Islet of Langerhans (tissue), 1 donor: ENCODE results near the gene PTBP1.

Experiments
- FAIRE-seq: peaks from one replicate; lab custom pipeline; 2011; peaks lifted over from hg19 to GRCh38; lab: Jason Lieb, UNC

The PTBP1 gene

DNA sequence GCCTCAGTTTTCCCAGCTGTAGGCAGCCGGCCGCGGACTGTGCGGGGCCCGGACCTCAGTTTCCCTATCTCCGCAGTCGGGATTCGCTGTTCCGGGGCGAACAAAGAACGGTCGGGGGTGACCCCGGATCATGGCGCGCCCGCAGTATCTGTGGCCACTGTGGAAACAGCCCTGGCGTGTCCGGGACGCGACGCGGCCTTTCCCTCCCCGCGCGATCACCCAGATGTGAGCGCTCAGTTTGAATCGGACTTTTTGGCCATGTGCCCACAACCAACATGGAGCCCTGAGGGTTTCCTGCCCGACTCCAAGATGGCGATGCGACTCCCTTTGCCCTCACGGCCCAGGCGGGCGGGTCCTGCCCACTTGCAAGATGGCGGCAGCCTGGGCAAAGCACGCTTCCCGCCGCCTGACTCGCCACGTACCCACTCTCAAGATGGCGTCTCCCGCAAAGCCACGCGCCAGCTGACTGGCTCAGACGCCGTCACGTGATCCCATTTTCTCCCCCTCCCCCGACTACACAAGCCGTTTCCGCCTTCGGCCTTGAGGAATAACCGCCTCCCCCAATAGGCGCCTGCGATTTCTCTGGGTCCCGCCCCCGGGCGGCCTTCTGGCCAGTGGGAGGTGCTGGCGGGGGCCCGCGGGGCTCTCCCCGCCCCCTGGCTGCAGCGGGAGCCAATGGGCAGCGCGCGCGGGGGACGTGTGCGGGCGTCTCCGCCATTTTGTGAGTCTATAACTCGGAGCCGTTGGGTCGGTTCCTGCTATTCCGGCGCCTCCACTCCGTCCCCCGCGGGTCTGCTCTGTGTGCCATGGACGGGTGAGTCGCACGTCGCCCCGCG lies at the start of gene PTBP1:
TSS of gene PTBP1 (plus strand) at position 761 of the 836 bp plus-strand sequence. CDS start at position 807, 46 bp downstream.
- FAIRE-seq = peak; percentile 94

GRCh38 chr19:748274-748598 lies 49.0 kb upstream of the PTBP1 start:
- FAIRE-seq = no peak

- FAIRE-seq = no peak
These were observed 47.4 kb upstream of the PTBP1 start for GRCh38 chr19:749811-750210.

- no peak for FAIRE-seq
These were observed 46.4 kb upstream of the PTBP1 start, which contains the start of gene MISP for GRCh38 chr19:750640-751423. MISP (plus strand) TSS chr19:751112; CDS start chr19:756947, 5,835 bp downstream.

- FAIRE-seq = no peak
These were observed 45.5 kb upstream of the PTBP1 start for GRCh38 chr19:751501-752341.

- FAIRE-seq = peak; percentile 56
These were observed 44.4 kb upstream of the PTBP1 start for GRCh38 chr19:752652-753517.

GRCh38 chr19:754530-754929 lies 42.7 kb upstream of the PTBP1 start:
- no peak for FAIRE-seq

DNA sequence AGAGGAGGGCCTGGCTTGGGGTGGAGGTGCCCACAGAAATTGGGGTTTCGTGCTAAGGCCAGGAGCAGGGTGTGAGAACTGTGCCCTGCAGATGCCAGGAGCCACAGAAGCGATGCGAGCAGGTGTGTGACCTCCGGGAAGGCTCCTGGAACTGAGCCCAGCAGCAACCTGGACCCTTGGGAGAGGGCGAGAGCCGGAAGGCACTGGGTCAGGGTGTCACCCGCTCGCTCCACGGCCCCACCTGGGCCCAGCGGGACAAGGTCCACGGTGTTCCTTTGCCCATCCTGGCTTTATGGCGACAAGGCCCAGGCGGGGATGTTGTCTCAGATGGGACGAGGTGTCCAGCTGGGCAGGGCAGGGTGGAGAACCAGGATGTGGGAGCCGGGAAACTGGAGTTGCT lies 42.2 kb upstream of the PTBP1 start:
- no peak for FAIRE-seq

DNA sequence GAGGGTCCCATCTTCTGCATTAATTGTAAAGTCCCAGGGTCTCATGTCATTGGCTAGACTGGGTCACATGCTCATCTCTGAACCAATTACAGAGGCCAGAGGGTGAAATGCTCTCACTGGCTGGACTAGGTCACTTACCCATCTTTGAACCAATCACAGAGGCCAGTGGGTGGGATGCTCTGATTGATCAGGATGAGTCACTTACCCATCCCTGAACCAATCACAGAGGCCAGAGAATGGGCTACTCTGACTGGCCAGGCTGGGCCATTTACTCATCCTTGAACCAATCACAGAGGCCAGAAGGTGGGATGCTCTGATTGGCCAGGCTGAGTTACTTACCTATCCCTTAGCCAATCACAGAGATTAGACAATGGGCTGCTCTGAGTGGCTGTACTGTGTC lies 41.0 kb upstream of the PTBP1 start:
- no peak for FAIRE-seq

- FAIRE-seq = no peak
These were observed 40.2 kb upstream of the PTBP1 start for GRCh38 chr19:756821-757688.

DNA sequence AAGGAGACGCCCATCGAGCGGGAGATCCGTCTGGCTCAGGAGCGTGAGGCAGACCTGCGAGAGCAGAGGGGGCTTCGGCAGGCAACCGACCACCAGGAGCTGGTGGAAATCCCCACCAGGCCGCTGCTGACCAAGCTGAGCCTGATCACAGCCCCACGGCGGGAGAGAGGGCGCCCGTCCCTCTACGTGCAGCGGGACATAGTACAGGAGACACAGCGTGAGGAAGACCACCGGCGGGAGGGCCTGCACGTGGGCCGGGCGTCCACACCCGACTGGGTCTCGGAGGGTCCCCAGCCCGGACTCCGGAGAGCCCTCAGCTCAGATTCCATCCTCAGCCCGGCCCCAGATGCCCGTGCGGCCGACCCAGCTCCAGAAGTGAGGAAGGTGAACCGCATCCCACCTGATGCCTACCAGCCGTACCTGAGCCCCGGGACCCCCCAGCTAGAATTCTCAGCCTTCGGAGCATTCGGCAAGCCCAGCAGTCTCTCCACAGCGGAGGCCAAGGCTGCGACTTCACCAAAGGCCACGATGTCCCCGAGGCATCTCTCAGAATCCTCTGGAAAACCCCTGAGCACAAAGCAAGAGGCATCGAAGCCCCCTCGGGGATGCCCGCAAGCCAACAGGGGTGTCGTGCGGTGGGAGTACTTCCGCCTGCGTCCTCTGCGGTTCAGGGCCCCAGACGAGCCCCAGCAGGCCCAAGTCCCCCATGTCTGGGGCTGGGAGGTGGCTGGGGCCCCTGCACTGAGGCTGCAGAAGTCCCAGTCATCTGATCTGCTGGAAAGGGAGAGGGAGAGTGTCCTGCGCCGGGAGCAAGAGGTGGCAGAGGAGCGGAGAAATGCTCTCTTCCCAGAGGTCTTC lies 39.2 kb upstream of the PTBP1 start:
- FAIRE-seq = no peak

DNA sequence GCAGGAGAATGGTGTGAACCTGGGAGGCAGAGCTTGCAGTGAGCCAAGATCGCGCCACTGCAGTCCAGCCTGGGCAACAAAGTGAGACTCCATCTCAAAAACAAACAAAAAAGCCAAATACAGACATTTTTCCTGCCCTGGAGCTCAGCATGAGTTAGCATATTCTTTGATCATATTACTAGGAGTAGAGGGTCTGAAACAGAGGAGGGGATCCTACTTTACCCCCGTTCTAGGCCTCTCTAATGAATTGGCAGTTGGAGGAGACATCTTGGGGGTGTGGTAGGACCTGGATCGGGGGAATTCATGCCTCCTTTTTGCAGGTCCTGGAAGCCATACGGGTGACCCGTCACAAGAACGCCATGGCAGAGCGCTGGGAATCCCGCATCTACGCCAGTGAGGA lies 34.1 kb upstream of the PTBP1 start:
- no peak for FAIRE-seq

- FAIRE-seq = no peak
These were observed 33.4 kb upstream of the PTBP1 start for GRCh38 chr19:763869-764268.

- FAIRE-seq = no peak
These were observed 33.0 kb upstream of the PTBP1 start for GRCh38 chr19:764301-764700.

DNA sequence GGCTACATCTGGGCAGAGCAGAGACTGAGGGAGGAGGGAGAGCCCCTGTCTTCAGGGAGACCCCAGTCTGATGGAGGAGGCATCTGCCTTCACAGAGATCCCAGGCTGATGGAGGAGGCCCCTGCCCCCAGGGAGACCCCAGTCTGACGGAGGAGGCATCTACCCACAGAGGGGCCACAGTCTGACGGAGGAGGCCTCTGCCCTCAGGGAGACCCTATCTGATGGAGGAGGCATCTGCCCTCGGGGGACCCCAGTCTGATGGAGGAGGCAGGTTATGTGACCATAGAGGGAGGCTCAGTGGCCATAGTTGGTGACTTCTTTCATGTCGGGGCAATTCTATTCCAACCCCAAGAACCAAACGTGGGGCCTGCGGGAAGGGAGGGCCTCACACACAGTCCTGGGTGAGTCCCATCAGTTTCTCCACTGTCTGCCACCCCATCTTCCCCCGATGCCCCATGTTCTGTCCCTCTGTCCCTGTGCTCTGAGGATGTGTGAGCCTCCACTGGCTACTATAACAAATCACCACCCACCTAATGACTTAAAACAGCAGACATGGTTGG lies 32.0 kb upstream of the PTBP1 start:
- no peak for FAIRE-seq

- FAIRE-seq = no peak
These were observed 28.8 kb upstream of the PTBP1 start for GRCh38 chr19:768424-768823.

DNA sequence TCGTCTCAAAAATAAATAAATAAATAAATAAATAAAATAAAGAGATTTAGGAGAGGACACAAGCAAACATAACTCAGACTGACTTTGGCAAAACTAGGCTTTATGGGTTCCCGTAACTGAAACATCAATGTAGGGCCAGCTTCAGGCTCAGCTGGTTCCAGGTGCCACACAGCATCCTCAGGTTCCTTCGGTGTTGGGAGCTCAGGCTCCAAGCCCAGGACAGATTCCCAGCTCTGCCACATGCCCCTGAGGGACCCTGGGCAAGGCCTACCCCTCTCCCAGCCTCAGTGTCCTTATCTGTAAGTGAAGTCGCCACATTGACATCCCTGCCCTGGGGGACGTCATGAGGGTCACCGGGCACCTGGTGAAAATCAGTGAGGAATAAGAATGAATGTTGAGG lies 27.6 kb upstream of the PTBP1 start:
- FAIRE-seq = no peak

GRCh38 chr19:771332-771785 lies 25.9 kb upstream of the PTBP1 start:
- FAIRE-seq = no peak

DNA sequence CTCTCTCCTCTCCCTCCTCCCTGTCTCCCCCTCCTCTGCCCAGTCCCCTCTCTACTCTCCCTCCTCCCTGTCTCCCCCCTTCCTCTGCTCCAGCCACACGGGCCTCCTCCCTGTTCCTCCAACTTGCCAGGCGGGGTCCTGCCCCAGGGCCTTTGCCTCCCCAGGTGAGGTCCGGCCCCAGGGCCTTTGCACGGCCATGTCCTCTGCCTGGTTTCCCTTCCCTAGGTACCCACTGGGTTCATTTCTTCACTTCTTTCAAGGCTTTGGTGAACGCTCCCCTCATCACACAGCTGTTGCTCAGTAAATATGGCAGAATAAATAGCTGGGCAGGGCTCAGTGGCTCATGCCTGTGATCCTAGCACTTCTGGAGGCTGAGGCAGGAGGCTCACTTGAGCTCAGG lies 25.2 kb upstream of the PTBP1 start:
- no peak for FAIRE-seq
